Mucosa of descending colon (tissue), 3 donors: Measurements from ENCODE around the gene HEXA. TPM values are rescaled to one million over a fixed set of nuclear protein-coding genes. Genes with fewer than 3 reads are reported as not detected.
A peak's percentile ranks its signal among the peaks of the same experiment; 100 is the strongest.

Experiments used
- ATAC-seq: fragments of 200-7000 bp; cut with Tn5 transposase; one replicate; pipeline ENCODE4 v1.9.1; 2020; ENCODE audit warnings: mild to moderate bottlenecking, moderate library complexity
- DNase-seq, 3 donors: peaks; one replicate each; pipeline ENCODE4 v3.0.0-alpha.2; 2020
- H3K36me3 ChIP-seq: fragments of 200-600 bp; one replicate; pipeline ENCODE4 v1.8.0; 2021; ENCODE audit warnings: low read depth, mild to moderate bottlenecking
- H3K4me1 ChIP-seq: fragments of 200-600 bp; one replicate; pipeline ENCODE4 v1.8.0; 2021; ENCODE audit warnings: low read depth, mild to moderate bottlenecking
- H3K4me3 ChIP-seq: fragments of 200-600 bp; one replicate; pipeline ENCODE4 v1.8.0; 2021; ENCODE audit warnings: mild to moderate bottlenecking
- H3K9me3 ChIP-seq: fragments of 200-600 bp; one replicate; pipeline ENCODE4 v1.8.0; 2021; ENCODE audit warnings: mild to moderate bottlenecking
- CTCF ChIP-seq: fragments of 200-600 bp; IDR thresholded peaks from one replicate; pipeline ENCODE4 v1.8.0; 2022; ENCODE audit warnings: antibody characterized with exemption, mild to moderate bottlenecking
- intact Hi-C, 2 donors: fragments of 100-400 bp; cut with DNase I in 1 of 2; cut with micrococcal nuclease in 1 of 2; formaldehyde crosslinking; loops; one replicate each; pipeline versions ENCODE4 v1.11.0 to v1.11.1; 2022; cut with DNase I, micrococcal nuclease
- total RNA-seq, 3 donors: library from RNA; stranded (reverse); fragmentation: NEBNext Ultra II Directional in 2 of 3; extraction: Animal tissue kit (Norgen Biotek cat#: 25700) in 2 of 3; gene quantifications; one replicate each; pipeline versions ENCODE4 v1.2.1 to v1.2.4, GENCODE V29; 2021 to 2023
- donor health status: DM: no; HTN: no; CAD: no; lungs with moderate emphysema.
- donor health status: DM: no; HTN: no; CAD: no.
- donor health status: DM: no; HTN: yes; CAD: no.

The HEXA gene
- total RNA-seq, 3 donors from 2014 or later, result 81.0 to 105 (median 96.5) TPM

GRCh38 chr15:72369964-72370363 lies 5.8 kb downstream of the HEXA start:
- intact Hi-C loops, result no loop called here
- no peak for TF ChIP-seq CTCF
- ATAC-seq (no peak), DNase-seq (no peak)
- Histone ChIP-seq H3K4me1 (peaks cover 7% of the 10 kb centered on the region), H3K36me3 (no peaks in the 10 kb centered on the region), H3K4me3 (no peak overlapping the region), H3K9me3 (no peaks in the 10 kb centered on the region)

GRCh38 chr15:72368899-72369298 lies 6.9 kb downstream of the HEXA start:
- ATAC-seq (peak; percentile 71), DNase-seq (peak in 1 of 3 donors; percentile 38)
- no peaks in the 10 kb centered on the region for H3K9me3 ChIP-seq
- intact Hi-C loops, result no loop called here
- TF ChIP-seq CTCF, result no peak
- H3K4me1 ChIP-seq, result no peaks in the 10 kb centered on the region
- no peaks in the 10 kb centered on the region for H3K36me3 ChIP-seq
- no peak overlapping the region for H3K4me3 ChIP-seq

DNA sequence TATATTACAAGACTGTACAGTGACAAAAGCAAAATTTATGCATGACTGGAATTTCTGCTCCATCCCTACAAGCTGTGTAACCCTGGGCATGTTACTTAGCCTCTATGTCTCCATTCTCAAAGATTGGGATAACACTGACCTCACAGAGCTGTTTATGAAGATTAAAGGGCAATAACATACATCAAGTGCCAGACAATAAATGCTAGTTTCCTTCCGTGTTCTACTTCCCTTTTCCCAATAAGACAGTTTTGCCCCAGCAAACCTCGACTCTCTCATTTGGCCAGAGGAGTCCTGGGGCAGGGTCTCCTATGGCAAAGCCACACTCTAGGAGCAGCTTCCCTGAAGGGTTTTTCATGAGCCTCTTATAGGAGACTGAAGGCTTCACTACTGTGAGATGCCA lies 7.5 kb downstream of the HEXA start:
- DNase-seq (no peak), ATAC-seq (peak; percentile 47)
- intact Hi-C loops, result no loop called here
- H3K4me1 ChIP-seq, result no peaks in the 10 kb centered on the region
- H3K9me3 ChIP-seq, result no peaks in the 10 kb centered on the region
- H3K4me3 ChIP-seq, result no peak overlapping the region
- no peak for TF ChIP-seq CTCF
- no peaks in the 10 kb centered on the region for H3K36me3 ChIP-seq

GRCh38 chr15:72365844-72366243 lies 10.0 kb downstream of the HEXA start:
- intact Hi-C loops, result no loop called here

DNA sequence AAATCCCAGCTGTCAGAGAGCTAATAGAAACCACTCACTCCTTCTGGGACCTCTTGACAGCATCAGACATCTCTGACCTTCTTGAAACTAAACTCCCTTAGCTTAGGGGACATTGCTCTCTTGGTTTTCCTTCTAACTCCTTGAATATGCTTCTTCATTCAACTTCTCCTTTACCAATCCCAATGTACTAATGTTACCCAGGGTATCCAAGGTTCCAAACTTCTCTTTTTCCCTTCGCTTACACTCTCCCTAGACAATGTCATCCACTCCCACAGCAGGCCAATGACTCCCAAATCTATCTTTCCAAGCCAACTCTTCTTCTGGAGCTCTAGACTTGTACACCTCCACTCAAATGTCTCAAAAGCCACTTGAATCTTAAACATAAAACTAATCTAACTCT lies 14.6 kb downstream of the HEXA start:
- H3K9me3 ChIP-seq, result no peaks in the 10 kb centered on the region
- intact Hi-C loops, result no loop called here
- no peak for TF ChIP-seq CTCF

More at GRCh38 chr15:72365844-72366243, 10.0 kb downstream of the HEXA start:
- Histone ChIP-seq H3K4me3 (no peak overlapping the region), H3K36me3 (no peaks in the 10 kb centered on the region), H3K9me3 (no peaks in the 10 kb centered on the region), H3K4me1 (no peaks in the 10 kb centered on the region)
- no peak for TF ChIP-seq CTCF
- peak; percentile 64 for ATAC-seq
- DNase-seq, result peak in 1 of 3 donors; percentile 15

GRCh38 chr15:72358650-72359171 lies 17.1 kb downstream of the HEXA start:
- ATAC-seq (peak; percentile 85), DNase-seq (peak; percentile 19 to 57 (median 33))
- H3K9me3 ChIP-seq, result no peaks in the 10 kb centered on the region
- H3K36me3 ChIP-seq, result no peaks in the 10 kb centered on the region
- no peaks in the 10 kb centered on the region for H3K4me1 ChIP-seq
- TF ChIP-seq CTCF, result no peak
- intact Hi-C loops, result no loop called here
- H3K4me3 ChIP-seq, result no peak overlapping the region

More for the DNA sequence above, 14.6 kb downstream of the HEXA start:
- DNase-seq (no peak), ATAC-seq (no peak)
- Histone ChIP-seq H3K36me3 (no peaks in the 10 kb centered on the region), H3K4me3 (no peak overlapping the region), H3K4me1 (no peaks in the 10 kb centered on the region)
